Measurements from ENCODE around the gene PFKFB2.

Gene PFKFB2

DNA sequence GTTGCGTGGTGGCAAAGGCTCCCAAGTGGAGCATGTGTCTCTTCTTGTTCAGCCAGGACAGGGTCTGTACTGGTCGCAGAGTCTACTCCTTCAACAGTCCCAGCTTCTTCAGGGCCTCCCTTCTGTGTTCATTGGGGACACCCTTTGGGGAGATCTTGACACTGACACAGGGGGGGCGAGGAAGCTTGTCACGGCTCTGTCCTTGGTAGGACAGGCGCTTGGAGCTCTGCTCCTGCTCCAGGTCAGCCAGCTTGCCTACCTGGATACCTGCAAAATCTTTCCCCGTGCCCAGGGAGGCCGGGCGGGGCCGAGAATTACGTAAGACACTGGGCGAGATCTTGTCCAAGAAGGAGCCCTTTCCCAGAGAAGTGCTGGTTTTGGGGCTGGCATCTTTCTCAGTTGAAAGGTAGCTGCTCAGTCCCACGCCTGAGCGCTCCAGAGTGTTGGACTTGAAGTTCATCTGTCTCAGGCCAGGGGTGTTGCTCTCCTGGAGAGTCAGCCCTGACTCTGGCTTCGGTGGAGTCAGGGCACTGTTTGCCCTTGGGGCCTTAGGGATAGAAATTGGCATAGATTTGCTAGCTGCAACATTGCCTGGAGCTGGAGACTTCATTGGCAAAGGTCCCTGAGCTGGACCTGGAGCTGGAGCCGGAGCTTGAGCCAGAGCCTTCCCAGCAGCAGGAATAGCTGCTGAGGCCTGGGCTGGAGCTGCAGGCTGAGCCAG, 31.0 kb upstream of the PFKFB2 start:
- no peak for DNase-seq (ENCODE audit: low read depth in 2 of 2)

DNA sequence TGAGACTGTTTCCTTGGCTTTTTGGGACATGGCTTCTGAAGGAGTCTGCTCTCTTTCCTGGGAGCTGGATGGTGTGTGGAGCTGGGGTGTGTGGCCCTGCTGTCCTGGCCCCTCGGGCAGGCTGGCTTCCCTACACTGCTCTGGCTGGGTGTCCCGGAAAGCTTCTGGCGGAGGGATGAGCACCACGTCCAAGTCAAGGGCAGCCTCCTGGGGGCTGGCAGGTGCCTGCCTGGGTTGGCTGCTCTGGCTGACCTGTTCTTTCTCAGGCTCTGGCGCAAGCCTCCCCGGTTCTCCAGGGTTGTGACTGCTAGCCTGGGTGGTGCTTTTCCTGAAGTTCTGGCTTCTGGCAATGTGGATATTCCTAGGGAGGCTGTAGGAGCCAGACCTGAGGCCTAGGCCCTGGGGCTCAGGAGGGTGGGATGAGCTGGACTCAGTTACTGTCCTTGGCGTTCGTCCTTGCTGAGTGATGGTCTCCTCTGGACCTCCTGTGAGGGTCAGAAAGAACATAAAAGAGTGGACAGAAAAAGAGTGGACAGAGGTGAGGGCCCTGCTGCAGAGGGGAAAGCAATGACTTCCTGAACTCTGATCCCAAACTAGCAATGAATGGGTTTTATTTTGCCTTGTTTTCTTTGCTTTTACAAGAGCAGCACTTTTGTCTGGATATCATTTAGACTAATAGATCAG, 29.9 kb upstream of the PFKFB2 start:
- no peak for DNase-seq (ENCODE audit: low read depth in 2 of 2)

DNA sequence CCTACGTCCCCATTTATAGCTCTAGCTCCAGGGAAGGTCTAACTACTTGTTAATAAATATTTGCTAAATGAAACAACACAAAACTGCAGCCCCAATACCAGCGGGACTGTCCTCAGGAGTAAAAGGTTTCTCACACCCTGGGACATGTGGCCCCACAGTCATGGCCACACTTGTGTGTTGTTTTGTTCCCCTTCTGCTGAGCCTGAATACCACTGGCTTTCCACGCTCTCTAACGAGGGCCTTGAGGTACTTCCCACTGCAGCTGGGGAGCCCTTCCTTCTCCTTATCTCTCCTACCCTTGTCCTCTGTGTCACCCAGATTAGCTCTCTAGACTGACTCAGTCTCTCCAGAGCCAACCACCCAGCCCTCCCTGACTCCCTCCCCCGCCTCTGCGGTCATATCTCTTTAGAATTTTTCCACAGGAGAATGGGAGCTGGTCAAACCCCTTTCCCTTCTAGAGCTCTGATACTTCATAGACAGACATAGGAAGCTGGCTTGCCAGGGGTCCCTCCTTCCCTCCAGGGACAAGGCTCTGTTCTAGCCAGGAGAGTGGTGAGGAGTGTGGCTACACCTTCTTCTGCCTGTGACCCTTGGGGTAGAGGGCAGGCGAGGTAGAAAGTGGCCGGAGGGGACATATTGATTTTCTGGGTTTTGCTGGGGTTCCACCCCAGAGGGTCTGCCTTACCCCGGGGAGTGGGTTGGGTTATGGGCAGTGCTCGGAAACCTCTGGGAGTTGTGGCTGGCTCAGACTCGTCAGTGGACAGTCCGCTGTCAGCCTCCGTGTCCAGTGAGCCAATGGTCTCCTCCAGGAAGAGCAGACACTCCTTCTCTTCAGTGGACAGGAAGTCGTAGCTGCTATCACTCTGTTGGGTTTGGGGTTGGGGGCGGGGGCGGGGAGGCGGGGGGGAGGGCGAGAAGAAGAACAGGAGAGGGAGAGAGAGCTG, 28.6 kb upstream of the PFKFB2 start:
- no peak for DNase-seq (ENCODE audit: low read depth in 2 of 2)

DNA sequence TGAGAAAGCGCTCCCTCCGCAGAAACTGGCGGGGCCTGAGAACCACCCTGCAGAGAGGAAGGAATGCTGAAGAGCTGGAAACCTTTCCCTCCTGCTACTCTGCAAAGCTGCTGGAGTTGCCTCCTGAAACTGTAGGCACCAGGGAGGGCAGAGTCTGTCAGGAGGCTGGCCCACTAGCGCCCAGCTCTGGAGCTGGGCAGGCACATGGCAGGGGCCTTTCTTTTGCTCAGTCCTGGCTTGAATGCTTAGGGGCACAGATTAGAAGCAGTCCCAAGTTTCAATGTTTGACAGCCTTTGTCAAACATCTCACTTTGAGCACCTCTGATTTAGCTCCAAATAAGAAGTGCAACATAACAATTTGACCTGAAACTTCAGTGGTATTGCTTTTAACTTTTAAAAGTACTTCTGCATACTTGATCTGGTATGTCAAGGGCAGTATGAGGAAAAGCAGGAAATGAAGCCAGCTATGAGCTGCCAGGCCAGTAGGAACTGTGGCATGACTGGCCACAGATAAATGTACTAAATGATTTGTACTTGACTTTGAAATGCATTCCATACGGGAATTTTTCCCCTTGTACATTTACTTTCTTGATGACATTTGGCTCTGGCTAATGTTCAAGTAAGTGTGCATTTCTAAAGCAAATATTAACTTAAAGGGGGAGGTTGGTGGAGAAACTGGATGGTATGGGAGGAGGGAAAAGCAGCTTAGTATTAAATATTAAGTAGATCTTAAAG, 27.8 kb upstream of the PFKFB2 start:
- DNase-seq (ENCODE audit: low read depth in 2 of 2): no peak

DNA sequence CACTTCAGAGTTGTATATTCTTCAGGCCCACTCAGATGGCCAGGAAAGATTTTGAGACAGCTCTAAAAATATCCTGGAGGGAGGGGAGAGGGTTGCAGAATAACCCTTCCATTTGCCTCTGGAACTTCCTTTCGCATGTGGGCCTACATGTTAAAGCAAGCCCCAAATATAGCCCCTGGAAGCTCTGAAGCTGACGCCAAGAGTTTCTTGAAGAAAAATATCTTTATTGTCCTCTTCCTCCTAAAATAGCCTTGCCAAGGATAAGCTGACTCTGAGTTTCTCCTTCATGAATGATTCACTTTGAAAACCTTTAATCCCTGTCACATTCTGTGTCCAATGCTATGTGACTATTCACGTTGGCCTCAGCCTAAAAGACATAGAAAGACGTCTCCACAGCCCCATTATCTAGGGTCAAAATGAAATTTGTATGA, 27.0 kb upstream of the PFKFB2 start:
- no peak for DNase-seq (ENCODE audit: low read depth in 2 of 2)

DNA sequence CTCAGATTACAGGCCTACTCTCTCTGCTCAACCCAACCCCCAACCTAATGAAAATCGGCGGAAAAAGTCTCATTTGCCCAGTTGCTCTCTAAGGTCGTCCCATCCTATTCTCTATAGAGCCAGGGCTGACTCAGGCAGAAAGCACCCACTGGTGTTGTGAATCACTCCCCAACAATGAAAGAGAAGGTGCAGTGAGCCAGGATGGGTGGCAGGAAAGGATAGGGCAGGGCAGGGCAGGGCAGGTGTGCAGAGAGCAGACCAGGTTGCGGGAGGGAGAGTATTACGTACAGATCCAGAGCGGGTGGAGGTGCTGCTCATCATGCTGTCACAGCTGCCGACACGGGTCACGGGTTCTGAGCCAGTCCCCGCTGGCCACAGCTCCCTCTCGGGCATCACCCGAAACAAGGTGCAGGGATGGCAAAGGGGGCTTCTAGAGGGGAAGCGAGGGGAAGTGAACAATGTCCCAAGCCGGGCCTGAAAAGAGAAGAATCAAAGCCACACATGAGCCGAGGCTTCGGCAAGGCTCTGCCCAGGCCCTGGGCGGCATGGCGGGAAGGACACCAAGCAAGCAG, 25.8 kb upstream of the PFKFB2 start:
- DNase-seq (ENCODE audit: low read depth in 2 of 2): no peak

DNA sequence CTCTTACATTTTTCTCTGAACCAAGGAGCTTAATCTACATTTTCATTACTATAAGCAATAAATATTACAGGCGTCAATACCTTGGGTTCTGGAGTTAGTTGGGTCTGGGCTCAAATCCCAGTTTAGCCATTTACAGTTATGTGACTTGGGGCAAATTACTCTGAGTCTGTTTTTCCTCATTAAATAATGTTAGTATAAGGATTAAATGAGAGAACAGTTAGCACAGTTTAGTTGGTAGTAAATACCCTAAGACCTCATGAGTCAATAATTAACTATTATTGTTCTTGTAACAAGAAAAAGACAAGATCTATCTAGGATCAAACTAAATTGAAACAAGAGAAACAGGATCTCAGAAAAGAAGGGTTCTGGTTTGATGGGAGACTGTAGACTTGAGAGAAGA, 25.2 kb upstream of the PFKFB2 start:
- no peak for DNase-seq (ENCODE audit: low read depth in 2 of 2)

DNA sequence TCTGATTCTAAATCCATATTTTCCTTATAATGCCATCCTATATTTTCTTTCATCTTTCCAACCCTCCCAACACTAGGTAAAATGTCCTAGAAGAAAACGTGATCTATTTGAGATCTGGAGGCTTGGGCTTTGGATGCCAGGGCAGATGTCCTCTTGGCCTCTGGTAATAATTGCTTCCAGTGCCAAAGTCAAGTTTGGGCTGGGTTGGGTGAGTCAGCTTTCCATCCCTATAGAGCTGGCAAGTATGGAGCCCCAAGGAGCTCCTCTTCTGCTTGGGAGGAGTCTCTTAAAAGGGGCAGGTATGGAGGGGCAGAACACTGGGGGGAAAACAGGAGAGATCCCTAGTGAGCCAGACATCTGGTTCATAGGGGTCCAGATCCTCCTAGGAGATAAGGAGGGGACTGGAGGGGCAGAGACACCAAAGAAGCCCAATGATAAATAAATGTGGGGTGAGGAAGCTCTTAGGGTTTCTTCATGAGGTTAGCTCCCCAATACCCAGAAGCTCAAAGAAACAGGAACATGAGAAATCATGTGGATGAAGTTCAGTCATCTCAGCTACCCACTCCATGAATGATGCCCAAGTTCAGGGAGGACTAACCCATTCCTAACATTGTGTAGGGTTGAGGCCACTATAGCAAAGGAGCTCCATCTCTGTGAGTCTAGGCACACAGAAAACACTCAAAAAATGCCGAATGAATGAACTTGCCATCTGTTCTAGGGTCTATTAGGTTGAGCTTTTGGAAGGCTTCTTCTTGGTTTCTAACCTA, 24.0 kb upstream of the PFKFB2 start:
- DNase-seq (ENCODE audit: low read depth in 2 of 2): no peak

DNA sequence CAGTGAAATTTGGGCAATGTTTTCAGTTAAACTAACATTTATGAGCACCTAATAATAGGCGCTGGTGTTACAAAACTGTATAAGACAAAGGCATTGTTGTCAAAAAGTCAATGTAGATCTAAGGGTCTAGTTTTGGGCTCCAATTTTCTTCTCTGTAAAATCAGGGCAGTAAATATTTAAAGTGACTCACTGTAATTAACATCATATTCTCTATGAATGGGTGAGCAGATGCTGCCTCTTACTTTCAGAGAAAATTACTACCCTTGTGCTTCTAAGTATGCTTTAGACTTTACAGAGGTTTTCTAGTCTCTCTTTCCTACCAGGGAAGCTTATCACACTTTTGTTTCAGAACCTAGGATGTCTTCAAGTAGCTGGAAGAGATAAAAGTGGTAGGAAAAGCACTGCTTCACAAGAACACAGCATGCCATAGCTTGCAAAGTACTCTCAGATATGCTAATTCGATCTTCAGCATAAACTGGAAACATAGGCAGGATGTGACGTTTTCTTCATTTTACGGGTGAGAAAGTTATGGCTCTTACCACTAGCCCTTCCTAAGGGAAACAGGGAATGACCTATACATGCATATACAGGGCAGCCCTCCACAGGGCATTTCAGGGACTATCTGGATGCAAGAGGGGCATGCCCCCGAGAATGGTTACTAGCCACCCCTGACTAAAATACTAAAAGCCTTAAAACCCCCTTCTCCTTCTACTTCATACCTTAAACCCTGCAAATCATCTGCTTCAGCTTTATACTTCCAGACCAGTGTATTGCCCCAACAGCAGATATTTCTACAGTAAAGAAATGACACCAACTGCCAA, 23.2 kb upstream of the PFKFB2 start:
- no peak for DNase-seq (ENCODE audit: low read depth in 2 of 2)

DNA sequence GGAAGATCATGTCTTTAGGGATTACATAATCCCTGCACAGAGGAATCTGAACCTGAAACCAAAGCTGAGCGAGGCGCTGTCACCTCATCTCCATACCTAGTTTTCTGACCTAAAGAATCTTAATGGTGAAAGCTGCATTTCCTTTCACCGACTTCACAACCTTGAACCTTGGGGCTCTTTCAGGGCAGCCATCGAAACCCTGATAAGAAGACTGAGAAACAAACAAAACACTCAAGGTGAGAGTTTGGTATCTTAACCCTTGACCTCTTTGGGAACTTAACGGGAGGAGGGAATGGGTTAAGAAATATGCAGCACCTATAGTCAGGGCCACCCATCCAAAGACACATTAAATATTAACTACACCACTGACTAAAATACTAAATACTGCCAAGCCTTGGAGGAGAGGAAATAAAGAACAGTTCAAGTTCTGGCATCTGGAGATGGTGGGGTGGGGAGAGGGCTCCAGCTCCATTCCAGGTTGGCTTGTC, 22.5 kb upstream of the PFKFB2 start:
- no peak for DNase-seq (ENCODE audit: low read depth in 2 of 2)

DNA sequence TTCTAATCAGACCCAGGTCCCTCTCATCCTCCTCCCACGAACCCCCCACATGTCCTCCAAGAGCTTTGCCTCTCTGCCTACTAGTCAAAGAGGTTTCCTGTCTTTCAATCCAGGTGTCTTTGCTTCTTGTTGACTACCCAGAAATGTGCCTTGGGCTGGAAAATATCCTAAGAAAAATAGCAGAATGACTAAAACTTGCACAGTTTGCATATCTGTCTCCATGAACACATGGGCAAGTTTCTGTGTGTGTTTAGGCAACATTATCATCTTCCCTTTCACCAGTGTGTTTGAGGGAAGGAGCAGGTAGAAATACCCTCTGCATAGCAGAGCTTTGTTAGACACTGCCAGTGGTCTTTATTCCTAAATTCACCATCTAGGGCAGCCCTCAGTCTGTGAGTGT, 22.1 kb upstream of the PFKFB2 start:
- no peak for DNase-seq (ENCODE audit: low read depth in 2 of 2)

DNA sequence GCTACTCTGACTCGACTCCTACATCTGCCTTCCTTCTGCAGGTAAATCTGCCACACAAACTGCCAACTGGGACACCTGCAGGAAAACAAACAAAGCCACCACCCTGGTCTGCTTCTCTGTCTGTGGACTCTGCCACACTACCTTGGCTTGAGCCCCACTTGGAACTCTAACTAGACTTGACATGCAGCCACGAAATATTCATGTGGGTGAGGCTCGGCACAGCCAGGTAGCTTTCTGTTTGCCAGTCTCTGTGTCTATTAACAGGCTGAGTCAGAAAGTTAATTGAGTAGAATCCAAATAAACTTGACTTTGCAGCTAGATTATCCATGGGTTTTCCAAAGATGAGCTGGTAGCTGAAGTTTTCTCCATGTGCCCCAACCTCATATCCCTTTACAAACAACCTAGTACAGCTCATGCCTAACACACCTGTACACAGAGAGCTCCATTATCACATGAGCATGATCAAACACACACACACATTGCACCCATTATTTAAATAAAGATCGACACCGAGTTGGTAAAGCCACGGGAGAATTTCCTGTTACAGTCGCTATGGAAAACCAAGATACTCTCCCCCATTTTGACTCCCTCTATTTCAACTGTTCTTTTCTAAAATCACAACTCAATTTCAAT, 21.3 kb upstream of the PFKFB2 start:
- DNase-seq (ENCODE audit: low read depth in 2 of 2): no peak

DNA sequence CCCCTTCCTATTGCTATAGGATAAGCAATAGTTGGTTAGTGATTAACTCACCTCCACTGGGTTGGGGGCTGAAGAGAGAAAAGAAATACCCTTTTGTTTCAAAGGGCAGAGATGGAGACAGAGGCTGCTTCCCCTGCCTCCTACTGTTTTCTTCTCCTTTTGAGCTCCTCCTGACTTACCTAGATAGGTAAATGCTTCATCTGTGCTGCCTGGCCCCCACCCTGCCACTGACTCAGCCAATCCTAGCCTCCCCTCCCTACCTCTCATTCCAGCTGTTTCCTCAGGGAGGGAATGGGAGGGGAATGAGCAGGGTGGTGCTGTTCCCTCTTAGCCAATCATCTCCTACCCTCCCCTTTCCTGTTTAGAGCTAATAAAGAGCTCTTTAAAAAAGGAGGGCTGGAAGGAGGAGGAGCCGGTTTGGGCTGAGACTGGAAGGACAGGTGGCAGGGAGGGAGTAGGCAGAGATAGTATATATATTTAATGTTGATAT, 20.5 kb upstream of the PFKFB2 start, which contains the start of gene C1orf116:
Gene C1orf116, minus strand, starts transcription at position 229 of the 490 bp plus-strand sequence. CDS start 5,158 bp downstream, outside the sequence.
- no peak for DNase-seq (ENCODE audit: low read depth in 2 of 2)

DNA sequence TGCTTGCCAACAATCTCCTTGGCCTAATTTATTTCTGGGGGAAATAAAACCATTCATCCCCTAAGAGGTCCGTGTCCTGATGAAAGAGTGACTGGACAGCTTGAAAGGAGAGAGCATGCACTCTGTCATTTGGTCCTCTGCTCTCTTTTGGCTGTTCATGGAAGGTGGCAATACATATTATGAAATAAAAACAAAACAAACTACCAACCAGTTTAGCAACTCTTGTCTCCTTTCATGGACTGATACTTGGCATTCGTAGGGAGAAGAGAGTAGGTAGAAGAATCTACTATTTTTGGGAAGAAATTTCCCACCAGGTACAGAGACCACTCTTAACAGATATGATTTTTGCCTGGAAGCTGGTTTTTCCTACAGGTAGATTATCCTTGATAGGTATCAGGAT, 19.8 kb upstream of the PFKFB2 start:
- no peak for DNase-seq (ENCODE audit: low read depth in 2 of 2)

DNA sequence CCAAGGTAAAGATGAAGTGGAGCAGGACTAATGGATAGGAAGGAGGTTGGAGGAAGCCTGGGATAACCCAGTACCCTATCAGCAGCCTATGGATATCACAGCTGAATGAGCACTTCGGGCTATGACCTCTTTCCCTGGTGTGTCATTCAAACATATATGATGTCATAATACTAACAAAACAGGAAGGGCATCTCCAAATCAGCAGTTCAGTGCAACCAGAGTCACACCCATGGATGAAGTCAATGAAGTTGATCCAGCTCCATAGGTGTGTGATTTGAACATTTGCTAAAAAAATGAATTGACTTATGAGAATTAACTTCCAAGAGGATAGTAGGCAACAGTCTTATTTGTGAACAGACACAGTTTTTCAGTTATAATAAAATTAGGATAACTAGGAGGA, 18.9 kb upstream of the PFKFB2 start:
- DNase-seq (ENCODE audit: low read depth in 2 of 2): no peak

DNA sequence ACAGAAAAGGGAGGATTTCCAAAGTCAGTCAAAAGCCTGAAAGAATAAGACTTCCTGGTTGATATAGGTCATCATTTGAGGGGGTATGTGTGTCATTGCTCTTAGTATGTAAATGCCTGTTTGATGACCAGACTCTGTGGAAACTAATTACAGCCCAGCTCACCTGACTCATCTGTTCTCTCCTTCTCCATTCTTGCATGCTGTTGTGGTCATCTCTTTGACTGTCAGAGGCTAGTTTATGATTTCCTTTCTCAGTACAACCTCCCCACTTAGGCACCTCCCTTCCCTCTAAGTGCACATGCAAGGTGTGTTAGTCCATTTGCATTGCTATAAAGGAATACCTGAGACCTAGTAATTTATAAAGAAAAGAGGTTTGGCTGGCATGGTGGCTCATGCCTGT, 18.1 kb upstream of the PFKFB2 start:
- no peak for DNase-seq (ENCODE audit: low read depth in 2 of 2)

DNA sequence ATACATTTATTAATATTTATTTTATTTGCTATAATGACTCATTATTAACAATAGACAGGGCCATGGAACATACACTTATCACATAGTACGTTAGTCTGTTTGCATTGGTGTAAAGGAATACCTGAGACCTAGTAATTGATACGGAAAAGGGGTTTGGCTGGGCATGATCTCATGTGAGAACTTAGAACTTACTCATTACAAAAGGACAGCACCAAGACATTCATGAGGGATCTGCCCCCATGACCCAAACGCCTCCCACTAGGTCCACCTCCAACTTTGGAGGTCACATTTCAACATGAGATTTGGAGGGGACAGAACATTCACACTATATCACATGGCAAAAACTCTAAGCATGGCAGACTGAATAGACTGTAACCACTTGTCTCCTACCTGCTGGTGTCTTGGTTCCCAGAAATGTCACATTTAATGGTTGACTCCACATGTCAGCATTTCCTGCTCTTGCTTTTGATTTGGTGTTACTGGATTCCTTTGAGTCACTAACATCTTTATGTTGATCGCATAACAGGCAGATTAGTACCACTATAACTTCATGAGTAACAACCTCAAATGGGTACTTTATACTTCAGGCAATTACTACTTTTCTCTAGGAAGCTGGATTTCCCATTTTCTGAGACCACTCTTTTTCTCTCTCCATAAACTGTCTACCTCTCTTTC, 17.1 kb upstream of the PFKFB2 start:
- no peak for DNase-seq (ENCODE audit: low read depth in 2 of 2)

DNA sequence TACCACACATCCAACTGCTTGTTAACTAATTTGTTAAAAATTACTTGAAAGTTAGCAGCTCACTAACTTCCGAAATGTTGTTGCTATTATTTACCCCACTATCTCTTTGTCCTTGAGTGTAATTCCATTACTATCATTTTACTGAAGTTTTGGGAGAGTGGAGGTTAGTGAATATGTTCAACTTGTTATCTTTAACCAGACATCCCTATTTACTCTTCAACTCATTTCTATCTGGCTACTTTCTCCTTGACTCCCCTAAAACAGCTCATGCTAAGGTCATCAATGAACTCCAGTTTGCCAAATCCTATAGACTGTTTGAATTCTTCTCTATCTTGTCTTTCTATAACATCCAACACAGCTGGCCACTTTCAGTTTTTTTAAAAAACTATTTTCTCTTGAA, 16.2 kb upstream of the PFKFB2 start:
- DNase-seq (ENCODE audit: low read depth in 2 of 2): no peak

All from stimulated activated CD4-positive, alpha-beta T cell treated with anti-CD3 and anti-CD28 coated beads, Interleukin-15, amount 100 ng/mL, for 48 hours (primary cell).